COLO668 (cell line): Measurements from ENCODE around the gene CFAP74.

Experiments used
- DNase-seq: peaks from one replicate; lab custom pipeline; 2025; ENCODE audit not compliant: unreplicated experiment; lab: John Stamatoyannopoulos, UW

Gene CFAP74

DNA sequence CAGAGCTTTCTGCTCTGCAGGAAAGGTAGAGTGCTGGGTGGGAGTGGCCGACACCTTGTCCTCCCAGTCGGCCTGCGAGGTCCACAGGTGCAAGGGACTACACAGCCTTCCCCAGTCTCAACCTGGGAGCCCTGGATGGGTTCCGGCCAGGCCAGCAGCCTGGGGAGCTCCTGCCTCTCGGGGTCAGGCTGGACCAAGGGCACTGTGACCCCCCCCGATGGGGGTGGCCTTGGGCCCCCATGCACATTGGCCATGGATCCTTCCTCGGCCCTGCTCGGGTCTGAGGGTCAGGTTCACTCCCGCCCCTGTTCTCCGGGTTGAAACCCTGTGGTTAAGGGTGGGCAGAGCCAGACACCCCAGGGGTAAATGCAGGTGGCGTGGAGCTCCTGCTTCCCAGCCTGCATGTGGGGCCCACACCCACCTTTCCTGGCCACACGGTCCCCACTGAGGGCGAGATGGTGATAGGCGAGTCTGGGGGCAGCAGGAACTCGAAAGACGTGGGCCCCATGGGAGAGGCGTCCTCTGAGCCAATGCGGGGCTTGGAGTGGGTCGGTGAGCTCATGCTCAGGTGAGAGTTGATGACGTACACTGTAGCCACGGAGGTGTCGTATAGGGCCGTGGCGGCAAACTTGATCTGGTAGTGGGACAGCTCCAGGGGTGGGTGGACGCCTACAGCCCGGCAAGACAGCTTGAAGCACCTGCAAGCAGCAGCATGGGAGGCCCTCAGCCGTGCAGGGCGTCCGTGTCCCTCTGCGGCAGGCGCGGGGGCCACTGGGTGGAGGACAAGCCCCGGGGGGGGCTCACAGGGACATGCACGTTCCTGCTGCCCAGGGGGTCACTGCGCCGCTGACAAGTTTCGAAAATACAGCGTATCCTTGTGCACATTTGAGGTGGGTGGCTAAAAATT is 73.7 kb downstream of the CFAP74 start:
- no peak for DNase-seq

DNA sequence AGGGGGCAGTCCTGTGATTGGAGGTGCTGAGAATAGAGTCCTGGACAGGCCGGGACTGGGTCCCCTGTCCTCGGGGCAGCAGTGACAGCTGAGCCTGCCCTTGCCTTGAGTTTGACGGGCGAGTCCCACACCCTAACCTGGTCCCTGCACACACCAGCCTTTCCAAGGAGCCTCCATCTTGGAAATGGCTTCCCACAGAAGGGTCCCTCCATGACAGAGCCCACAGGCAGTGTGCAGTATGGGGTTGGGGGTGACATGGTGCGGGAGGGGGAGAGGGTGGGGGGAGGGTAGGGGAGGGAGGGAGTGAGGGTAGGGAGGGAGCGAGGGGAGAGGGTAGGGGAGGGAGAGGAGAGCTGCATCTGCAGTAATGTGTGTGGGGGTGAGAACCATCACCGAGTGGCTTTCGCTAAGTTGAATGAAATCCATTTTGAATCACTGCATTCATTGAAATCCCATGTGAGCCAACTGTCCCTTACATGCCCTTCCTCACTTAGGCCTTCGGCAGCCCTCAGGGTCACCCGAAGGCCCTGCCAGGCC is 74.4 kb downstream of the CFAP74 start:
- no peak for DNase-seq

DNA sequence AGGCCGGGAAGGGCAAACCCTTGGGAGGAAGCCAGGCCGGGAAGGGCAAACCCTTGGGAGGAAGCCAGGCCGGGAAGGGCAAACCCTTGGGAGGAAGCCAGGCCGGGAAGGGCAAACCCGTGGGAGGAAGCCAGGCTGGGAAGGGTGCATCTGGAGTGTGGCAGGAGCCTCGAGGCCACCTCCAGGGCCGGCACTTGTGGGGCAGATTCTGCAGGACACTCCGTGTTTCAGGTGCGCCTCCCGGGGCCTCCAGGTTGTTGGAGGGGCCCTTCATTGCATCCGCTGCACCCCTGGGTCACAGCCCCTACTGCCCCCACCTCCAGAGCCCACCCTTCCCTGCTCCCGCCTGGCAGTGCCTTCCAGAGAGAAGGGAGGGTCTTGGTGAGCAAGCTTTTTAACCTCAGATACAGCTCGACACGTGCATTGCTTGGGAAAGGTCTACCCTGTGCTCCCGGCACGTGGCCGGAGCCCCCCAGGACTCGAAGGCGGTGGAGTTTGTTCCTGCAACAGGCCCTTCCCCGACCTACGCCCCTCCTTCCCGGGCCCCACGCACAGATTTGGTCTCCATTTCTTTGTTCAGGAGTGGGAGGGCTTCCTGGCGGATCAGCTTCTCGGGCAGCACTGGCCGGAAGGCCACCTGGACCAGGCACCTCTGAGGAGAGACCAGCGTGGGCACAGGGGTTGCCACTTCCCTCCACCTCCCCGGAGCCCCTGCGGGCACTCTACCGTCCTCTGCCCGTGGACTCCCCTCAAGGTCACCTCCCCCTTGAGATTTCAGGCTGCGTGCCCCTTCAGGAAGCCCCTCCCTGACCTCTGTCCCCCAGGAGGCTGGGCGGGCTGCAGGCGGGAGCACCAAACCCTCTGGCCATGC is 75.1 kb downstream of the CFAP74 start:
- DNase-seq: no peak

DNA sequence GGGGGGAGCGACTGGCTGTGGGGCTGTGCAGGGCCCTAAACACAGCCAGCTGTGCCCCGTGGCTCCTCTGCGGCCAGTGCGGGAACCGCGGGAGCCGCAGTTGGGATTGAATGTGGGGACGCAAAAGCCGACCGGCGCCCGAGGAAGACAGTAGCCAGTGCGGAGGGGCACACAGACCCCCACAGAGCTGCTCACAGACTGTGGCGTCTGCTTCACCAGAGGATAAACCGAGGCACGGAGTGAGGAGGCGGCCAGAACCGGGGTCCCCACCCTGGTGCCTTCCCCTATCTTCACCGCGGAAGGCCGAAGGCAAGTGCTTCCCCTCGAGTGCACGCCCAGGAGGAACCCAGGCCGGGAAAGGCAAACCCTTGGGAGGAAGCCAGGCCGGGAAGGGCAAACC is 75.8 kb downstream of the CFAP74 start:
- DNase-seq: no peak

DNA sequence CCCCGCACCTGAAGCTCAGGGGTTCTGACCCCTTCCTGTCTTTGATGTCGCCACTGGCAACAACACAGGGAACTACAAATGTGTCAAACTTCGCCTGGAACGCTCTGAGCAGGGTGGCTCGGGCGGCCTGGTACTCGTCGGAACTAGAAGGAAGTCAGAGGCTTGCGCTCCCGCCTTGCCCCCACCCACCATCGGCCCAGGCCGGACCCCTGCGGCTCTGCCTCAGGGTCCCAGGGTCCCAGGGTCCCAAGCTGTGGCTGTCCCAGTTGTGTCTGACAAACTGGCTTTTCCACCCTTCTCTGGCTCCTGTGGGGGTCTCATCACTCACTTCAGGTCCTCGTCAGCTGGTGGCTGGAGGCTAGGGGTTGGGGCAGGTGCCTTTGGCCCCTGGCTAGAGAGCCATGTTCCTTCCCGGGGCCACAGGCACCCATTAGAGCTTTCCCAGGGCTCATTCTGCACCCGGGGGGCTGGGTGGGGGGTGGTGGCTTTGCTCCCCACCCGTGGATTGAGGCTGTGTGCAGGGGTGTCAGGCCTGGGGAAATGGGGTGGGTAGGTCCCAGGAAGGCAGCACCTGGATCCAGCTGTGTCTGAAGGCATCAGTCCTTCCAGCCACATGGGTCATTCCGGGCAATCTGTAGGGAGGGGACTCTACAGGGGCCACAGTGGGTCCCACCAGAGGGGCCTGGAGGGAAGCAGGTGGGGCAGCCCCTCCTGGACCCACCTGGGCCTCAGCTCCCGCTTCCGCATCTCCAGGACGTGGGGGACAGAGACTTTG is 76.5 kb downstream of the CFAP74 start:
- DNase-seq: no peak

DNA sequence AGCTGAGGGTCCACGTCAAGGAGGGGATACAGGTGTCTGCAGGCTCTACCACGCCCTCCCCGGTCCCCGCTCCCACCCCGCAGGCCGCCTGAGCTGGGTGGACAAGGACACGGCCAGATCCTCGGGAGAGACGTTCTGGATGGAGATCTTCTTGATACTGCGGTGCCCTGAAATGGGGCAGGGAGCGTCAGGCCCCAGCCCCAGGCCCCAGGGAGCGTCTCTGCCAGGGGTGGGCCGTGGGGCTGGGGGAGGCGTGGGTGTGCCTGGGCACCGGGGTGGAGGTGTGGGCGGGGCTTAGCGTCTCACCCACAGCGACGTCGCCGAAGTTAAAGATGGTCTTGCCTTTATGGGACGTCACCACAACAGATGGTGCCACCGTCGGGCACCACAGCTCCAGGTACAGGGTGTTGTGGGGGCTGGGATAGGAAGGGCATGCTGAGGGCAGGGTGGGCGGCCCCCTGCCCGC is 77.2 kb downstream of the CFAP74 start:
- DNase-seq: no peak

DNA sequence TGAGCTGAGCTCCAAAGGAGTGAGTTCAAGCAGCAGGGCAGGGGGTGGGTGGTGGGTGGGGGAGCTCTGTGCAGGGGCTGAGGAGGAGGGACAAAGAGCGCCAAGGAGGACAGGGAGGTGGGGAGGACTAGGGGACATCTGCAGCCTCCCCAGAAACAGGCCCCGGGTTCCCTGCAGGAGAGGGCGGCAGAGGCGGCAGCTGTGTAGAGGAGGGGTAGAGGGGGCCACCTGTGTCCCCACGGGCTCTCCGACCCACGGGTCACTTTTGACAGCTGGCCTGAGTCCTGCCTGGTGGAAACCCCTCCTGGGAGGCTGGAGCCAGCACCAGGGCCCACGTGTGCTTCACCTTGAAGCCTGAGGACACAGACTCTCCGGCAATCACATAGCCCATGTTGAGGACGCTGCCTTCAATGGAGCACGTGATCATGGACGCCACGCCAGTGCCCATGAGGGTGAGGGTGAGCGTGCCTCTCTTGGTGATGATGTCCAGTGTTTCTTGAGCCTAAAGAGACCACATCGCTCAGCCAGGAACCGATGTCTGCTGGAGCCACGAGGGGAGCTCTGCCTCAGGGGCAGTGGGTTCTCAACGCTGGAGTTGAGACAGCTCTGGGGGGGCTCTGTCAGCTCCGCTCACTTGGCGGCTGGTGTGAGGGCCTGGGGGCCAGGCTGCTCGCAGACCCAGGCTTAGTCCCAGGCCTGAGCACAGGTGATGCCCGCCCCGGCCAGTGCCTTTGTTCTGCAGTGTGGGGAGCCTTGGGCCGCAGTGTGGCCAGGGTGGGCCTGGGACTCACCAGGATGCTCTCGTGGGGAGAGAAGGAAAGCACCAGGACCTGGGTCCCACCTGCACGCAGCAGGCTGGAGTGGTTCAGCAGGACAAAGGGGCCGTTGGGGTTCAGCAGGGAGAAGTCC is 77.9 kb downstream of the CFAP74 start:
- no peak for DNase-seq

DNA sequence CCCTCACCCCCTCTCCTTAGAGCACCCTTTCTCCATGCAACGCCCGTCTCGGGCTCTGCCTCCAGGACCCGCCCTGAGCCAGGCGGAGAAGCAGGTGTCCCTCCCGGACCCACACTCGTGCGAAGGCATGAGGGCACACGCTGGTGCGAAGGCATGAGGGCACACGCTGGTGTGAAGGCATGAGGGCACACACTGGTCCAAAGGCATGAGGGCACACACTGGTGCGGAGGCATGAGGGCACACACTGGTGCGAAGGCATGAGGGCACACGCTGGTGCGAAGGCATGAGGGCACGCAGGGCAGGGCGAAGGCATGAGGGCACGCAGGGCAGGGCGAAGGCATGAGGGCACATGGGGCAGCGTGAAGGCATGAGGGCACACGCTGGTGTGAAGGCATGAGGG is 78.7 kb downstream of the CFAP74 start:
- DNase-seq: no peak

DNA sequence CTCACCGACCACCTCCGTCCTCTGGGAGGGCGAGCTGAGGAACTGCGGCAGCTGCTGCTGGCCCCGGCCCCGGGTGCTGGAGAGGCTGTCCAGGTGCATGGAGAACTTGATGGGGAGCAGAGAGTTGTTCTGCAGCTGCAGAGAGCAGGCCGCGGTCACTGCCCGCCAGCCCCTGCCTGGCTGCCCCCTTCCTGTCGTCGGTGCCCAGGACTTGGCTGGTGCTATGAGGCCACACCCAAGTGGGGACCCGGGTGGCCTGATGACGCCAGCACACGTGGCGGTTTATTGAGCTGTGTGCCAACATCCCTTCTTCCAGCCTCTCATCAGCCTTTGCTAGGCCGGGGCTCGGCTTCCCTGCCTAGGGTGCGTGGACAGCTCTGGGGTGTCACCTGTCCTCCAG is 79.2 kb downstream of the CFAP74 start:
- DNase-seq: peak; percentile 42

DNA sequence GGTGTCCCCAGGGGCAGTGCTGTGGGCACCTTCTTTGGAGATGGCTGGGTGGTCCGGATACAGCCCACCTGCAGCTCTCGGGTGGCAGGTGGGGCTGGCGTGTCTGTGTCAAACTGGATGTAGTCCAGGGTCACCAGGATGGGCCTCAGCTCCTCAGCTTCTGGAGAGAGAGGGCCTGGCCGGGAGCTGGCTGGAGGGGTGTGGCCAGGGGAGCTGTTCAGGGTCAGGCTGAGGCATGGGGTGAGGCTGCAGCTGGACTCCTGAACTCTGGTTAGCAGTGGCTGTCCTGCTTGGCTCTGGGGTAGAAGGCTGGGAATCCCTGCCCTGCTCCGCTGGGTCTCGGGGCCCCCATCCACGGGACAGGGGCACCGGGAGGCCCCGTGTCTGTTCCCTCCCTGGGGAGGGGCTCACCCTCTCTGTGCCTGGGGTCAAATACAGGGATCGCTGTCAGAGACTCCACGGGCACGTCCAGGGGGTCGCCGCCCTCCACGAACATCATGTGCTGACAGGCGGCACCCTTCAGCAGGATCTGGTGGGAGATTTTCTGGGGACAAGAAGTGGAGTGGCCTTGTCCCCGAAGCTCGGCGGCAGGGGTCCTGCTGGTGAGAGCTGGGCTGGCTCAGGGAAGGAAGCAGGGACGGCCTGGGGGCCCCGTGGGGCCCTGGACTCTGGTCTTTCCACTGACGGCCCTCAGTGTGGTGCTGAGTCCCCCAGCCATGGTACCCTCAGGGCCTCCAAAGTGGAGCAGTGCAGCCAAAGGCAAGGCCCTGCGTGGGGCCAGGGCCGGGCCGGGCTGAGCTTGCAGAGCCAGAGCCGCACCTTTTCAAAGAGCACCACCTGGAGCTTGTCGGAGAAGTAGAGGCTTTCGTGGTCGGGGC is 80.4 kb downstream of the CFAP74 start:
- no peak for DNase-seq

DNA sequence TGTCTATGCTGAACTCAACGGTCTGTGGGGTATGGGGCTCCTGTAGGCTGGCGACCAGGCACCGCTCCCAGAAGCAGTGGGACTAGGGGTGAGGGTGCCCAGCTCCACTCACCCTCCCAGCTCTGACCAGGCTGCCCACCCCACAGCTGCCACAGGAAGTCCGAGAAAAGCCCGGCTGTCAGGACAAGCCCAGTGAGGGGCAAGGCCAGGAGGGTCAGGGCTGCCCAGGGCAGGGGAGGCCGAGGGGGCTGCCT is 81.0 kb downstream of the CFAP74 start:
- DNase-seq: no peak

DNA sequence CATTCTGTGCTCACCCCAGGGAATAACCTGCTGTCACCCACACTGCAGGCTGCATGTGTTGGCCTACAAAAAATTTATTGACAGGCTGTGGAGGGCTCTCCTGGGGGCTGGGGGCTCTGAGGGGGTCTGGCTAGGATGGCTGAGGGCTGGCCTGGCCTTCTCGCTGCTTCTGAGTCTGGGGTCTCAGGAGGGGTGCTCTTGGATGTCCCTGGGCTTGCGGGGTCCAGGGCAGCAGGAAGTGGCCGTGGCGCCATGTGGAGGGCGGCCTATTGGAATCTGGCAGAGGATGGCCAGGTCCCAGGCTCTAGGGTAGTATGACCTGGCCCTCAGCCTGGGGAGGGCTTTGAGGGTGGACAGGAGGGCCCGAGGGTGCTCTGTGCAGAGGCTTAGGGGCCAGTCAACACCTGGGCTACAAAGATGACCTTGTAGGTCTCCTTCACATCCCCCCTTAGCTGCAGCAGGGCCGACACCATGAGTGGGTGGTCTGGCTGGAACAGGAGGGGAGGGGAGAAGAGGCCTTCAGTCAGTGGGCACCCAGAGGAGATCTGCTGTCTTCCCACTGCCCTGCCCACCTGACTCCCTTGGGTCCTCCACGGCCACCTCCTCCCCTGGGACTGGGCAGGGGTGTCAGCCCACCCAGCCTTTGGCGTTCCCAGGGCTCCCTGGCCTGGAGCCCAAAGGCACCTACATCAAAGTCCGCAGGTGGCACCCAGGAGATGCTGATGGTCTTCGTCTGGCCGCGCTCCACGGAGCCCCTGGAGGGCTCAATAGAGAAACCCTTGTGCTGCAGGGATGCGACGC is 81.5 kb downstream of the CFAP74 start:
- no peak for DNase-seq

DNA sequence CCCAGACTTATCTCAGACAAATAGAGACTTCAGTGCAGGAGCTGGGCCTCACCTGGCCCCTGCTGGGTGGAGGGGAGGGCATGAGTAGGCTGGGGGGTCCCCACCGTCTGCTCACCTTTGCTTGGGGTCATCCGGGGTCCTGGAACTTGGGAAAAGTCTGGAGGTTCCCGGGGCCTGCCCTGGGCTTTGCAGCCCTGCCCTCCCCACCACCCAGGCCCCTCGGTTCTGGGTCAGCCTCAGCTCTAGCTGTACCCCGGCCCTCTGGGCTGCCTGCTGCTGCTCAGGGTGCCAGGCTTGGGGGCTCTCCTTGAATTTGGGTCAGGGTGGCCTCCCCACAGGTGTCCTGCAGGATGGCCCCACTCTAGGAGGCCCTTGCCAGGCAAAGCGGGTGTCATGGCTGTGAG is 82.1 kb downstream of the CFAP74 start:
- no peak for DNase-seq

DNA sequence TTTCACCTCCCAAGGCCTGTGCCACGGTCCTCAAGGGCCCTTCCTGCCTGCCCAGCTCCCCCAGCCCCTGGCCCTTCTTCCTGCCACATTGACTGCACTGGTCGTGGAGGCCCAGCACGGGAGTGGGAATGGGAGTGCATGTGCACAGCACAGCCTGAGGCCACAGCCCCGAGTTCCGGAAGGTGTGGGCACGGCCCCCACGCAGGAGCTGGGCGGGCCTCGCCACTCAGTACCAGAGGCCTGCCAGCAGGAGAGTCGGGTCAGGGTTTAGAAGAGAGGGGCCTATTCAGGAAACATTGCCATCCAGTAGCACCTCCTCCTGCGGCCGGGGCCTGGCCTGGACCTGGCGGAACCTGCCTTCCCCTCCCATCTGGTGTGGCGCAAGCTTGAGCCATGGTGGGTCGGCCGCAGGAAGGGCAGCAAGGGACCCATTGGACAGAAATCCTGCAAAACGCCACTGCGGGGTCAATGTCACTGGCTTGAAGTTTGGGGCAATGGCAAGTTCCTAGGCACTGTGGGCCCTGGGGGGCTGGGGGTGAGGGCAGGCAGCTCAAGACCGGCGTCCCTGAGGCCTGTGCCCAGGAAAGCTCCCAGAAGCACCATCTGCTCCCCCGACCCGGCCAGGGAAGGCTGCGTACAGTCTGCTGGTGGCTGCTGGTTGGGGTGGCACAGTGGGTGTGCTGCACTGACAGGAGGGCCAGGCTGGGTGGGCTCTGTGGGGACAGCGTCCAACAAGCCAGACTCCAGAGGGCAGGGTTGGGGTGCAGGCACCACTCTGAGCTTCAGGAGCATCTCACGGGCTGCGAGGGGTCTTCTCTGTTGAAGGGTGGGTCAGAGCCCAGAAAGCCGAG is 82.8 kb downstream of the CFAP74 start:
- DNase-seq: no peak

DNA sequence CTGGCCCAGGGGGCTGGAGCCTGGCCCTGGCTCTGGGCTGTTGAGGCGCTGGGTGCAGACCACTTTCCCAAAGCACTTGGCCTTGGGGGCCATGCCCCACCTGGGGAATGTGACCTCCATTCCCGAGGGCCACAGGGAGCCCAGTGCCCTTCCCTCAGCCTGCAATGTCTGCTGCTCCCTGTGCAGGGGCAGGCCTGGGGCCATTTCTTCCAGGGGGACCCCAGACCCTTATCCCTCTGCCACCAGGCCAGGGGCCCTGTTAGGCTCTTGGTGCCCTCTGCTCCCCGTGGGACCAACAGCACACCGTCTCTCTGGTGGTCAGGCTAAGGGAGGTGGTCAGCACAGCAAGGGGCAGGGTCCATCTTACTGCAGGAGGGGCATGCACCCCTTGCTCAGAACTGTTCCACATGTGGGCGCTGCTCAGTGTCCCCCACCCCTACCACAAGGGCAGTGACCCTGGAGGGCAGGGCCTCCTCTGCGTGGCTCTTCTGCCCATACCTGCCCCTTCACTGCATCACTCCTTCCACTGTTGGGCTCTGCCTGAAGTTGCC is 83.5 kb downstream of the CFAP74 start:
- no peak for DNase-seq

DNA sequence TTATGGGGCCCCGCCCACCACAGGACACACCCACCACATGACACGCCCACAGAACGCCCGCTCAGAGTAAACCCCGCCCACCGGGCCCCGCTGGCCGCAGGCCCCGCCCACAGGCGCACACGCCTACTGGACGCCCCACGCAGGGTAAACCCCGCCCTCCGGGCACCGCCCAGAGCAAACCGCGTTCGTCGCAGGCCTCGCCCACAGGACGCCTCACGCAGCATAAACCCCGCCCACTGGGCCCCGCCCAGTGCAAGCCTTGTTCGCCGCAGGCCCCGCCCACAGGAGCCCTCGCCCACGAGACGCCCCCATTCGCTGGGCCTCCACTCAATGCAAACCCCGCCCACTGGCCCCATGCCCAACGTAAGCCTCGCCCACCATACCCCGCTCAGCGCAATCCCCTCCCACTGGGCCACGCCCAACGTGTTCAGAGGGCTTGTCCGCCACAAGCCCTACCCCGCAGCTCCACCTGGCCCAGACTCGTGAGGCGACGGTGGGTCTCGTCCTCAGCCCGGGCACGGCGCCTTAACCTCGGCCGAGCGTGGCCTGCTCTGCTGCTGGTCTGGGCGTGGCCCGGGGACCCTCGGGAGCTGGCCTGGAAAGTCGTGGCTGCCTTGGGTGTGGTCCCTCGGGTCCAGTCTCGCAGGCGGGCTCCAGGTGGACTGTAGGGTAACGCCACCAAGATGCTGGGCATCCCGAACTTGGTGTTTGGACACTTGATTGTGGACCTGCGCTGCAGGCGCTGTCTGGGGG is 84.1 kb downstream of the CFAP74 start:
- peak; percentile 100 for DNase-seq
